ENCODE results near the gene ANKRD55. TPM values are rescaled to one million over a fixed set of nuclear protein-coding genes. Genes with fewer than 3 reads are reported as not detected.
"Not testable (repeated sequence)": the region's sequence is repeated elsewhere in the genome, so short reads cannot be mapped to it uniquely, and the experiment has no call there.

ANKRD55 gene
- total RNA-seq, 4 donors from 2014 or later, result 0.09 TPM; not detected in 3

- H3K27ac ChIP-seq, result no peak overlapping the region
- H3K36me3 ChIP-seq, result no peaks in the 10 kb centered on the region
- peaks cover 0 to 5% (median 0%) of the 10 kb centered on the region in 4 donors for H3K27me3 ChIP-seq
- TF ChIP-seq CTCF (IDR thresholded peaks at IDR 0.05) (no peak), POLR2A (IDR thresholded peaks at IDR 0.05) (no peak)
- no peaks in the 10 kb centered on the region for H3K4me1 ChIP-seq
- H3K9me3 ChIP-seq, result no peaks in the 10 kb centered on the region
- intact Hi-C loops (cut with DNase I), result no loop called here
- WGBS, 2 donors, result 78 to 86% methylated on average over 3 of the region's 3 CpGs
- no peak overlapping the region for H3K4me3 ChIP-seq
- DNase-seq, result no peak
Measured at GRCh38 chr5:56262279-56262678, 29.1 kb upstream of the ANKRD55 start.

- no peaks in the 10 kb centered on the region for H3K4me1 ChIP-seq
- no peaks in the 10 kb centered on the region for H3K36me3 ChIP-seq
- WGBS, 2 donors, result 8 to 12% methylated on average over 2 of the region's 2 CpGs
- intact Hi-C loops (cut with DNase I), result no loop called here
- peak overlapping the region in 1 of 4 donors; percentile 28 for H3K27ac ChIP-seq
- no peak for DNase-seq
- peaks cover 0 to 11% (median 0%) of the 10 kb centered on the region in 4 donors for H3K27me3 ChIP-seq
- TF ChIP-seq POLR2A (IDR thresholded peaks at IDR 0.05) (no peak), CTCF (IDR thresholded peaks at IDR 0.05) (no peak)
- H3K4me3 ChIP-seq, result no peak overlapping the region
- H3K9me3 ChIP-seq, result no peaks in the 10 kb centered on the region
Measured at GRCh38 chr5:56259002-56259511, 25.9 kb upstream of the ANKRD55 start.

- H3K36me3 ChIP-seq; H3K4me3 ChIP-seq; H3K4me1 ChIP-seq; H3K9me3 ChIP-seq; intact Hi-C loops (cut with DNase I); H3K27ac ChIP-seq; DNase-seq: not testable (repeated sequence)
- peaks cover 0 to 11% (median 0%) of the 10 kb centered on the region in 4 donors for H3K27me3 ChIP-seq
- WGBS, 2 donors, result 57 to 63% methylated on average over 3 to 5 of the region's 30 CpGs
Measured at GRCh38 chr5:56257763-56258529, 24.8 kb upstream of the ANKRD55 start.

- no peak for TF ChIP-seq POLR2A (IDR thresholded peaks at IDR 0.05)
- TF ChIP-seq CTCF (IDR thresholded peaks at IDR 0.05), result no peak
- Histone ChIP-seq H3K9me3 (no peaks in the 10 kb centered on the region), H3K27ac (no peak overlapping the region), H3K4me1 (peaks cover 0 to 4% (median 0%) of the 10 kb centered on the region in 3 donors), H3K27me3 (peaks cover 0 to 11% (median 0%) of the 10 kb centered on the region in 4 donors), H3K36me3 (no peaks in the 10 kb centered on the region), H3K4me3 (no peak overlapping the region)
- intact Hi-C loops (cut with DNase I), result no loop called here
- no peak for DNase-seq
Measured at GRCh38 chr5:56257010-56257409, 23.9 kb upstream of the ANKRD55 start.

- no peak for DNase-seq
- H3K27me3 ChIP-seq, result peaks cover 0 to 11% (median 0%) of the 10 kb centered on the region in 4 donors
- no peaks in the 10 kb centered on the region for H3K36me3 ChIP-seq
- no peak overlapping the region for H3K4me3 ChIP-seq
- no peaks in the 10 kb centered on the region for H3K9me3 ChIP-seq
- WGBS, 2 donors, result 81 to 89% methylated on average over 1 of the region's 1 CpG
- TF ChIP-seq POLR2A (IDR thresholded peaks at IDR 0.05), result no peak
- no peak for TF ChIP-seq CTCF (IDR thresholded peaks at IDR 0.05)
- intact Hi-C loops (cut with DNase I), result no loop called here
- H3K27ac ChIP-seq, result no peak overlapping the region
- peaks cover 0 to 4% (median 0%) of the 10 kb centered on the region in 3 donors for H3K4me1 ChIP-seq
Measured at GRCh38 chr5:56255502-56255901, 22.4 kb upstream of the ANKRD55 start.
